H9 (cell line): ENCODE measurements around the gene PEX26. TPM values are rescaled to one million over a fixed set of nuclear protein-coding genes. Genes with fewer than 3 reads are reported as not detected.

Experiments used
- DNase-seq: peaks from one replicate; pipeline ENCODE4 v3.0.0-alpha.2; 2017
- H2AFZ ChIP-seq: one replicate; pipeline ENCODE4 v1.6.1; 2013; ENCODE audit warnings: mild to moderate bottlenecking, low read length, control low read depth, moderate library complexity
- H2AK5ac ChIP-seq: 2 replicates; pipeline ENCODE4 v1.6.1; 2013; ENCODE audit warnings: low read length, control low read depth, mixed read lengths; ENCODE audit not compliant: insufficient read length
- H2BK120ac ChIP-seq: one replicate; pipeline ENCODE4 v1.6.1; 2013; ENCODE audit warnings: low read depth, mild to moderate bottlenecking, low read length, control low read depth, inconsistent platforms; ENCODE audit not compliant: poor library complexity, severe bottlenecking
- H2BK12ac ChIP-seq: 2 replicates; pipeline ENCODE4 v1.6.1; 2013; ENCODE audit warnings: low read length, control low read depth, mixed read lengths, low read depth; ENCODE audit not compliant: insufficient read length
- H2BK15ac ChIP-seq: 2 replicates; pipeline ENCODE4 v1.6.1; 2013; ENCODE audit warnings: low read depth, low read length, control low read depth
- H2BK20ac ChIP-seq: one replicate; pipeline ENCODE4 v1.6.1; 2013; ENCODE audit warnings: low read depth, mild to moderate bottlenecking, low read length, control low read depth, inconsistent platforms; ENCODE audit not compliant: poor library complexity, severe bottlenecking
- H2BK5ac ChIP-seq: 2 replicates; pipeline ENCODE4 v1.6.1; 2013; ENCODE audit warnings: low read length, control low read depth, mixed read lengths; ENCODE audit not compliant: insufficient read length
- H3K14ac ChIP-seq: 2 replicates; pipeline ENCODE4 v1.6.1; 2013; ENCODE audit warnings: low read length, control low read depth; ENCODE audit not compliant: insufficient read depth
- H3K18ac ChIP-seq: 2 replicates; pipeline ENCODE4 v1.6.1; 2013; ENCODE audit warnings: low read depth, mild to moderate bottlenecking, mixed read lengths, low read length, control low read depth; ENCODE audit not compliant: insufficient read length
- H3K23ac ChIP-seq: 2 replicates; pipeline ENCODE4 v1.6.1; 2013; ENCODE audit warnings: low read length, control low read depth, mixed read lengths, low read depth; ENCODE audit not compliant: insufficient read length
- H3K23me2 ChIP-seq: 2 replicates; pipeline ENCODE4 v1.6.1; 2013; ENCODE audit warnings: low read depth, mild to moderate bottlenecking, mixed read lengths, low read length, control low read depth; ENCODE audit not compliant: insufficient read length, poor library complexity, severe bottlenecking
- H3K27ac ChIP-seq: 2 replicates; pipeline ENCODE4 v1.5.1; 2013; ENCODE audit warnings: low read length, control low read depth, mixed read lengths, low read depth; ENCODE audit not compliant: insufficient read length
- H3K27me3 ChIP-seq: 2 replicates; pipeline ENCODE4 v1.6.1; 2013; ENCODE audit warnings: low read length, control low read depth, inconsistent platforms; ENCODE audit not compliant: insufficient read depth
- H3K4ac ChIP-seq: 2 replicates; pipeline ENCODE4 v1.6.1; 2013; ENCODE audit warnings: low read depth, mild to moderate bottlenecking, control low read depth, inconsistent platforms, low read length, moderate library complexity
- H3K4me1 ChIP-seq: 2 replicates; pipeline ENCODE4 v1.6.1; 2013; ENCODE audit warnings: low read length, control low read depth, inconsistent platforms; ENCODE audit not compliant: insufficient read depth
- H3K4me2 ChIP-seq: 2 replicates; pipeline ENCODE4 v1.6.1; 2013; ENCODE audit warnings: low read length, control low read depth, mixed read lengths; ENCODE audit not compliant: insufficient read length, insufficient read depth
- H3K56ac ChIP-seq: 2 replicates; pipeline ENCODE4 v1.6.1; 2013; ENCODE audit warnings: low read depth, mild to moderate bottlenecking, mixed read lengths, low read length, control low read depth; ENCODE audit not compliant: insufficient read length
- H3K79me1 ChIP-seq: 2 replicates; pipeline ENCODE4 v1.6.1; 2013; ENCODE audit warnings: low read depth, mild to moderate bottlenecking, moderate library complexity, low read length, control low read depth, inconsistent platforms; ENCODE audit not compliant: insufficient read depth, poor library complexity, severe bottlenecking
- H3K79me2 ChIP-seq: 2 replicates; pipeline ENCODE4 v1.6.1; 2013; ENCODE audit warnings: low read length, control low read depth, inconsistent platforms; ENCODE audit not compliant: insufficient read depth
- H3K9ac ChIP-seq: 2 replicates; pipeline ENCODE4 v1.6.1; 2013; ENCODE audit warnings: low read length, control low read depth, mixed read lengths; ENCODE audit not compliant: insufficient read length; ENCODE audit errors: extremely low read depth
- H3K9me3 ChIP-seq: one replicate; pipeline ENCODE4 v1.6.1; 2013; ENCODE audit warnings: low read depth, low read length, inconsistent platforms; ENCODE audit not compliant: control insufficient read depth
- H3T11ph ChIP-seq: one replicate; pipeline ENCODE4 v1.6.1; 2013; ENCODE audit warnings: mild to moderate bottlenecking, low read length, control low read depth, inconsistent platforms
- H4K20me1 ChIP-seq: one replicate; pipeline ENCODE4 v1.6.1; 2013; ENCODE audit not compliant: control insufficient read depth, insufficient read length, insufficient read depth
- H4K5ac ChIP-seq: 2 replicates; pipeline ENCODE4 v1.6.1; 2013; ENCODE audit warnings: low read depth, mild to moderate bottlenecking, mixed read lengths, low read length, control low read depth; ENCODE audit not compliant: insufficient read length
- H4K8ac ChIP-seq: replicated peaks from 2 replicates; pipeline ENCODE4 v1.6.1; 2013; ENCODE audit warnings: low read length, control low read depth, mixed read lengths, low read depth; ENCODE audit not compliant: insufficient read length
- H4K91ac ChIP-seq: 2 replicates; pipeline ENCODE4 v1.6.1; 2013; ENCODE audit warnings: low read depth, mild to moderate bottlenecking, moderate library complexity, mixed read lengths, low read length, control low read depth; ENCODE audit not compliant: insufficient read length
- H3K27ac Mint-ChIP-seq, 3 experiments: 2 replicates in 2 of 3; 3 replicates in 1 of 3; pipeline ENCODE4 v1.8.0; 2020 to 2021; ENCODE audit warnings: mixed read lengths in 3 of 3, mild to moderate bottlenecking in 1 of 3, moderate library complexity in 1 of 3
- H3K27me3 Mint-ChIP-seq: 2 replicates; pipeline ENCODE4 v1.8.0; 2021; ENCODE audit warnings: low read depth, mild to moderate bottlenecking, moderate library complexity, mixed read lengths
- H3K36me3 Mint-ChIP-seq, 3 experiments: 2 replicates in 2 of 3; 3 replicates in 1 of 3; pipeline ENCODE4 v1.8.0; 2020 to 2021; ENCODE audit warnings: low read depth in 3 of 3, mixed read lengths in 3 of 3; ENCODE audit not compliant: insufficient read depth in 1 of 3
- H3K4me1 Mint-ChIP-seq, 2 experiments: 2 replicates each; pipeline ENCODE4 v1.8.0; 2020; ENCODE audit warnings: mixed read lengths in 2 of 2
- H3K4me3 Mint-ChIP-seq, 2 experiments: 2 replicates in 1 of 2; 3 replicates in 1 of 2; pipeline ENCODE4 v1.8.0; 2020 to 2021; ENCODE audit warnings: mild to moderate bottlenecking in 2 of 2, mixed read lengths in 2 of 2, moderate library complexity in 1 of 2
- H3K9me3 Mint-ChIP-seq, 2 experiments: 2 replicates in 1 of 2; 3 replicates in 1 of 2; pipeline ENCODE4 v1.8.0; 2020; ENCODE audit warnings: mild to moderate bottlenecking in 2 of 2, mixed read lengths in 2 of 2, moderate library complexity in 1 of 2
- CTCF ChIP-seq: fragments of 200-600 bp; sonication (generic); conservative IDR thresholded peaks from 3 replicates; pipeline ENCODE4 v1.8.0; 2021; ENCODE audit warnings: antibody characterized with exemption, mild to moderate bottlenecking
- WGBS: extraction: QIAGEN DNeasy Blood & Tissue Kit; methylation state at CpG from one replicate; pipeline ENCODE4 v1.1.7; 2013; ENCODE audit warnings: missing lambda C conversion rate, low lambda C conversion rate, mixed read lengths; ENCODE audit not compliant: insufficient read length; ENCODE audit errors: extremely low coverage; 5-methylcytosine and 5-hydroxymethylcytosine counted together
- total RNA-seq: library from RNA; stranded (reverse); gene quantifications from 2 replicates; pipeline ENCODE4 v1.2.1, GENCODE V29; 2021

Gene PEX26
- total RNA-seq, 1 experiment from 2014 or later, result 35.4 TPM

- H3K4me3 Mint-ChIP-seq, result no peak overlapping the region
- Histone ChIP-seq H3K79me2 (no peaks in the 10 kb centered on the region), H4K20me1 (peaks cover 3% of the 10 kb centered on the region), H2BK120ac (no peak overlapping the region), H2BK12ac (no peak overlapping the region), H3K9me3 (no peaks in the 10 kb centered on the region), H2AK5ac (no peak overlapping the region), H3K56ac (no peak overlapping the region), H4K8ac (no peak overlapping the region), H4K91ac (no peak overlapping the region), H3K18ac (no peak overlapping the region), H4K5ac (no peak overlapping the region), H3K27me3 (no peaks in the 10 kb centered on the region), H3K9ac (no peak overlapping the region), H3K14ac (no peak overlapping the region), H2BK20ac (no peak overlapping the region), H3K23ac (no peak overlapping the region), H2BK15ac (no peak overlapping the region), H3K4me1 (no peaks in the 10 kb centered on the region), H3T11ph (no peak overlapping the region), H3K23me2 (no peaks in the 10 kb centered on the region), H3K4ac (no peak overlapping the region), H3K27ac (no peak overlapping the region), H2AFZ (no peak overlapping the region), H3K79me1 (no peaks in the 10 kb centered on the region), H3K4me2 (no peak overlapping the region), H2BK5ac (no peak overlapping the region)
- H3K27me3 Mint-ChIP-seq, result peaks cover 17% of the 10 kb centered on the region
- peaks cover 5 to 6% of the 10 kb centered on the region in 2 experiments; a peak in 3 of 5 replicates for H3K9me3 Mint-ChIP-seq
- H3K36me3 Mint-ChIP-seq, result peaks cover 0 to 5% (median 3%) of the 10 kb centered on the region in 3 experiments; a peak in 4 of 7 replicates
- no CpG with 5 or more reads among the region's 4 CpGs for WGBS
- no peak for TF ChIP-seq CTCF
- H3K27ac Mint-ChIP-seq, result no peak overlapping the region
- peaks cover 16 to 18% of the 10 kb centered on the region in 2 experiments for H3K4me1 Mint-ChIP-seq
- DNase-seq, result no peak
Observed at GRCh38 chr22:18057568-18058209, 20.1 kb upstream of the PEX26 start.
